GM13976 (cell line): Measurements from ENCODE around the gene SMARCA1.

Source experiments
- DNase-seq: peaks from one replicate; pipeline ENCODE4 v3.0.0; 2012; ENCODE audit warnings: low spot score
- in situ Hi-C: fragments of 300-500 bp; cut with MboI; formaldehyde crosslinking; loops from one replicate; pipeline ENCODE4 v1.12.0; 2022; ENCODE audit warnings: low sequenced_read_pairs, mixed read lengths, inconsistent platforms; ENCODE audit not compliant: unreplicated experiment
- TF ChIP-seq, protein P1 (sequence below): IDR thresholded peaks from 2 replicates; pipeline ENCODE4 v1.5.1; 2012; ENCODE audit warnings: borderline replicate concordance, mild to moderate bottlenecking; ENCODE audit not compliant: insufficient read depth; ENCODE audit errors: extremely low read depth, missing control alignments, control extremely low read depth

SMARCA1 gene

DNA sequence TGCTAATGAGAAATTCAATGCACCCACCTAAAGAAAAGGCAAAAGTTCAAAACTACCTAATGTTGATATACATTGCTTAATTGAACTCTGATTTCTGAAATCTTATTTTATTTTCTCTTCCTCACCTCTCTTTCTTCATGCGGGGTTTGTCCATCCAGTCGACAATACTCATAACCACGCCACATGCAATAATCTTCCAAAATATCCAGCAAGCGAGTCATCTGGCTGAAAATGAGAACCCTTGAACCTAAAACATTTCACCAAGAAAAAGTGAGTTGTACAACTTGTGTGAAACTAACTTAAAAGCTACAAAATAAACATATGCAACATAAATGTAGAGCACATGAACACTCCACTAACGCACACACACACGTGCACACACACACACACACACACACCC is 26.7 kb downstream of the SMARCA1 start:
- in situ Hi-C loops, result no loop called here
- TF ChIP-seq, protein P1, sequence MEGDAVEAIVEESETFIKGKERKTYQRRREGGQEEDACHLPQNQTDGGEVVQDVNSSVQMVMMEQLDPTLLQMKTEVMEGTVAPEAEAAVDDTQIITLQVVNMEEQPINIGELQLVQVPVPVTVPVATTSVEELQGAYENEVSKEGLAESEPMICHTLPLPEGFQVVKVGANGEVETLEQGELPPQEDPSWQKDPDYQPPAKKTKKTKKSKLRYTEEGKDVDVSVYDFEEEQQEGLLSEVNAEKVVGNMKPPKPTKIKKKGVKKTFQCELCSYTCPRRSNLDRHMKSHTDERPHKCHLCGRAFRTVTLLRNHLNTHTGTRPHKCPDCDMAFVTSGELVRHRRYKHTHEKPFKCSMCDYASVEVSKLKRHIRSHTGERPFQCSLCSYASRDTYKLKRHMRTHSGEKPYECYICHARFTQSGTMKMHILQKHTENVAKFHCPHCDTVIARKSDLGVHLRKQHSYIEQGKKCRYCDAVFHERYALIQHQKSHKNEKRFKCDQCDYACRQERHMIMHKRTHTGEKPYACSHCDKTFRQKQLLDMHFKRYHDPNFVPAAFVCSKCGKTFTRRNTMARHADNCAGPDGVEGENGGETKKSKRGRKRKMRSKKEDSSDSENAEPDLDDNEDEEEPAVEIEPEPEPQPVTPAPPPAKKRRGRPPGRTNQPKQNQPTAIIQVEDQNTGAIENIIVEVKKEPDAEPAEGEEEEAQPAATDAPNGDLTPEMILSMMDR, result no peak
- DNase-seq, result no peak

DNA sequence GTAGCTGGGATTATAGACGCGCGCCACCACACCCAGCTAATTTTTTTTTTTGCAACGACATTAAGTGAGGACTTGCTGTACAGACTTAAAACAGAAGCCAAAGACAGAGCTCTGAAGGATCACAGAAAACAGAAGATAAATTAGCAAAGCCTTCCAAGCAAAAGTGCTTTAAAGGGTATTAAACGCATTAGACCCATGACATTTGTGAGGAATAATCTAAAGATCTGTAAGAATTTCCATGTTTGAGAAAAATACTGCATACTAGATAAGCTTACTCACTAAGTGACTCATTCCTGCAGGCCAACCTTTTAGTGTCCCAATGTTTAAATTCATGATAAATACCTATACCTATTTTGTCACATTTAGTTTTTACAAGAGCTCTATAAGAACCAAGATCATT is 27.4 kb downstream of the SMARCA1 start:
- no peak for DNase-seq
- in situ Hi-C loops, result no loop called here
- TF ChIP-seq, protein P1, result no peak

DNA sequence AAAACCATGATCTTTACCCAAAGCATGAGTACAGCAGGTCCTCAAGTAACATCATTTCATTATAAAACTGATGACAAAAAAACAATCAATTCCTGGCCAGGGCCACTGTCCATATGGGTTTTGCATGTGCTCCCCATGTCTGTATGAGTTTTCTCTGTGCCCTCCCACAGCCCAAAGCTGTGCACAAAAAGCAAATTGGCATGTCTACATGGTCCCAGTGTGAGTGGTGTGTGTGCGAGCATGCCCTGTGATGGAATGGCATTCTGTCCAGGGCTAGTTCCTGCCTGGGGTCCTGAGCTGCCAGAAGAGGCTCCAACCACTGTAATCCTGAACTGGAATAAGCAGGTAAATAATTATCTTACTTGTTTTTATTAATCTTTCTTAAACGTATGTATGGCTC is 28.4 kb downstream of the SMARCA1 start:
- in situ Hi-C loops, result no loop called here
- TF ChIP-seq, protein P1, result no peak
- DNase-seq, result no peak

DNA sequence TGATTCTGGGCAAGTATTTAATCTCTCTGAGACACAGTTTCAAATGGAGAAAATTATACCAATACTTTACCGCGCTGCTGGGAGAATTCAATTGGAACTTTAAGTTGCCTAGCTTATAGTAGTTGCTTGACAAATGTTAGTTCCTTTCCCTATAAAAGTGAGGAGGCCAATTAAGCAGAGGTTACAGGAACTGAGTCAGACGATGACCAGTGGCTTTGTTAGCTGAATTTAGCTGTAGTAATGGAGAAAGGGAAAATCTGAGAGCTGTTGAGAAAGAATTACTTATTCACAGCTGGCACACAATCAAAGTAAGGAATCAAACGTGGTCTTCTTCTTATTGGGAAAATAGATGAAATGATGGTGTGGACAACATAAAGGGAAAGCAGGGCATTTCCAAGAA is 29.6 kb downstream of the SMARCA1 start:
- DNase-seq, result no peak
- TF ChIP-seq, protein P1, result no peak
- in situ Hi-C loops, result no loop called here

DNA sequence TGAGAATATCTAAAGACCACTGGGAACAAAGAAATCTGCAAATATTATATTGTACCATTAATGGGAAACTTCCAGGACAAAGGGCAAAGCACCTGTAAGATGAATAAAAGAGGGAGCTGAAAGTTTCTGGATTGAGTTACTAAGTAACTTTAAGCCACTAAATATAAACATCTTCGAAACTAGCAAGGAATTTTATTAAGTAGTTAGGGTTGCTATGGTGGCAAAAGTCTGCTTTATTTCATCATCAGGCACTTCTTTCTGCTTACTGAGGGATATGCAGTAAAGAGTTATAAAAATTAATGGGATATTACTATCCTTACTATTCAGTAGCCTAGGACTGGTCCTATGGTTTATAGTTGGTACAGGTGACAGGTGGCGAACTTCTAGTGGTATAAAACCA is 33.0 kb downstream of the SMARCA1 start:
- TF ChIP-seq, protein P1, result no peak

DNA sequence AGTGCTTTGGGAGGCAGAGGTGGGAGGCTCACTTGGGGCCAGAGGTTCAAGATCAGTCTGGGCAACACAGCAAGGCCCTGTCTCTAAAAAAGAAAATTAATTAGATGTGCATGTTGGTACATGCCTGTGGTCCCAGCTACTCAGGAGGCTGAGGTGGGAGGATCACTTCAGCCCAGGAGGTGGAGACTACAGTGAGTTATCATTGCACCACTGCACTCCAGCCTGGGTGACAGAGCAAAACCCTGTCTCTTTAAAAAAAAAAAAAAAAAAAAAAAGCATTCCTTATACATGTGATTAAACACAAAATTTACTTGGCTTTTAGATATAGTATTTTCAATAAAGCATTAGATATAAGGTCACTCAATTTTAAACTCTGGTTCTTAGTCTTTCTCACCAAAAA is 34.9 kb downstream of the SMARCA1 start:
- TF ChIP-seq, protein P1, result no peak
- DNase-seq, result no peak
- in situ Hi-C loops, result no loop called here

More for the DNA sequence above, 33.0 kb downstream of the SMARCA1 start:
- in situ Hi-C loops, result no loop called here
- no peak for DNase-seq

DNA sequence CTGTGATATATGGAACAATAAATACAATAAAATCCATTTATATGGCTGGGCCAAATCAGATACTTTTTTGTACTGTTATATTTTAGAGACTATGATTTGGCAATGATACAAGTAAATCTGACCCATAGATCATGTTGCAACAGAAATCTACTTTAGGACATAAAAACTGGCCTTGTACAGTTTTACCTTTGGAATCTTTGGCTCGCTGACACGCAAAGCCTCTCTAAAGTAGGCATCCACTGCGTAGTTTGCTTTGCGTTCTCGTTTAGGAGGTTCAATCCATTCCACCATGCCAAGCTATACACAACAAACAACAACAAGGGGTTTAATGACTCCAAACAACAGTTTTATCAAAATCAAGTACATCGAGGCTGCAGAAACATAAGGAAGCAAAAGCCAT is 42.4 kb downstream of the SMARCA1 start:
- in situ Hi-C loops, result no loop called here
- TF ChIP-seq, protein P1, result no peak
- DNase-seq, result no peak
